HL-60 (cell line): ENCODE results near the gene THSD7A.

Experiments
- DNase-seq, 2 experiments: peaks; one replicate each; pipeline ENCODE4 v3.0.0-alpha.2; 2010 to 2020; ENCODE audit warnings: low read depth in 1 of 2, low spot score in 1 of 2
- H3K27ac ChIP-seq: fragments of 250-450 bp; sonication (Bioruptor Pico); replicated peaks from 2 replicates; pipeline ENCODE4 v1.5.1; 2020; ENCODE audit warnings: mild to moderate bottlenecking, moderate library complexity
- H3K27me3 ChIP-seq: fragments of 250-450 bp; sonication (Bioruptor Pico); 2 replicates; pipeline ENCODE4 v1.5.1; 2021; ENCODE audit warnings: mild to moderate bottlenecking, moderate library complexity; ENCODE audit not compliant: insufficient read depth, poor library complexity, severe bottlenecking
- H3K4me3 ChIP-seq: replicated peaks from 2 replicates; pipeline ENCODE4 v1.5.1; 2011; ENCODE audit warnings: mild to moderate bottlenecking, control low read depth, low read length; ENCODE audit not compliant: insufficient read depth
- CTCF ChIP-seq: IDR thresholded peaks from one replicate; pipeline ENCODE4 v1.5.1; 2011; ENCODE audit warnings: low read length, control low read depth, inconsistent platforms; ENCODE audit not compliant: insufficient read depth
- GABPA ChIP-seq: IDR thresholded peaks from 2 replicates; pipeline ENCODE4 v1.6.1; 2012; ENCODE audit warnings: low read depth
- POLR2AphosphoS5 ChIP-seq: IDR thresholded peaks from 2 replicates; pipeline ENCODE4 v1.6.1; 2012; ENCODE audit warnings: low read depth
- REST ChIP-seq: IDR thresholded peaks from 2 replicates; pipeline ENCODE4 v1.6.1; 2012; ENCODE audit warnings: low read depth; ENCODE audit not compliant: insufficient replicate concordance
- SPI1 ChIP-seq: IDR thresholded peaks from 2 replicates; pipeline ENCODE4 v1.6.1; 2012; ENCODE audit warnings: low read depth, mild to moderate bottlenecking, borderline replicate concordance

Gene THSD7A

GRCh38 chr7:11328309-11328708, 503.7 kb downstream of the THSD7A start:
- TF ChIP-seq POLR2AphosphoS5 (no peak), REST (no peak), CTCF (no peak), GABPA (no peak), SPI1 (no peak)
- no peak overlapping the region for H3K27ac ChIP-seq
- DNase-seq, result no peak

GRCh38 chr7:11327633-11328032, 504.4 kb downstream of the THSD7A start:
- no peak for DNase-seq
- no peak overlapping the region for H3K27ac ChIP-seq
- H3K4me3 ChIP-seq, result no peak overlapping the region
- no peaks in the 10 kb centered on the region for H3K27me3 ChIP-seq
- no peak for TF ChIP-seq POLR2AphosphoS5
- no peak for TF ChIP-seq GABPA
- no peak for TF ChIP-seq SPI1
- no peak for TF ChIP-seq CTCF
- no peak for TF ChIP-seq REST

More at GRCh38 chr7:11328309-11328708, 503.7 kb downstream of the THSD7A start:
- Histone ChIP-seq H3K27me3 (no peaks in the 10 kb centered on the region), H3K4me3 (no peak overlapping the region)
